Measurements from ENCODE around the gene FCRL5. TPM values are rescaled to one million over a fixed set of nuclear protein-coding genes. Genes with fewer than 3 reads are reported as not detected.

FCRL5 gene
- total RNA-seq, 1 experiment from 2014 or later, result not detected

GRCh38 chr1:157485793-157486192 is 66.5 kb downstream of the FCRL5 start:
- no peaks in the 10 kb centered on the region for H3K36me3 ChIP-seq (ENCODE audit: insufficient read depth, low read length, poor library complexity, severe bottlenecking)
- H3K4me1 ChIP-seq (ENCODE audit: insufficient read depth, low read length, poor library complexity, severe bottlenecking), result no peaks in the 10 kb centered on the region
- BruUV-seq (replicated peaks), result no TSS peak
- no peaks in the 10 kb centered on the region for H3K9me3 ChIP-seq (ENCODE audit: low read depth, low read length, poor library complexity, severe bottlenecking)
- ChIA-PET POLR2A (ENCODE audit: low non-redundant PET) (no interaction called here), CTCF (no interaction called here)
- H3K27ac ChIP-seq (ENCODE audit: low read depth, low read length, poor library complexity, severe bottlenecking), result no peak overlapping the region
- DNase-seq (ENCODE audit: low spot score), result no peak
- H3K27me3 ChIP-seq (replicated peaks; ENCODE audit: insufficient read depth, low read depth, low read length, poor library complexity), result peaks cover 12% of the 10 kb centered on the region
- intact Hi-C loops (cut with micrococcal nuclease; ENCODE audit: unreplicated experiment), result no loop called here
- TF ChIP-seq CTCF (conservative IDR thresholded peaks at IDR 0.05; ENCODE audit: low read depth, low read length) (no peak), EZH2 (IDR thresholded peaks at IDR 0.05; ENCODE audit: borderline replicate concordance, low read depth, low read length, poor library complexity, severe bottlenecking) (no peak)
- H3K4me3 ChIP-seq (ENCODE audit: low read depth, low read length, poor library complexity, severe bottlenecking), result no peak overlapping the region

GRCh38 chr1:157484573-157484972 is 67.7 kb downstream of the FCRL5 start:
- TF ChIP-seq EZH2 (IDR thresholded peaks at IDR 0.05; ENCODE audit: borderline replicate concordance, low read depth, low read length, poor library complexity, severe bottlenecking), result no peak
- no peak for TF ChIP-seq CTCF (conservative IDR thresholded peaks at IDR 0.05; ENCODE audit: low read depth, low read length)
- no peak for DNase-seq (ENCODE audit: low spot score)
- Histone ChIP-seq H3K27ac (ENCODE audit: low read depth, low read length, poor library complexity, severe bottlenecking) (no peak overlapping the region), H3K36me3 (ENCODE audit: insufficient read depth, low read length, poor library complexity, severe bottlenecking) (no peaks in the 10 kb centered on the region), H3K4me3 (ENCODE audit: low read depth, low read length, poor library complexity, severe bottlenecking) (no peak overlapping the region), H3K4me1 (ENCODE audit: insufficient read depth, low read length, poor library complexity, severe bottlenecking) (no peaks in the 10 kb centered on the region), H3K27me3 (replicated peaks; ENCODE audit: insufficient read depth, low read depth, low read length, poor library complexity) (peaks cover 21% of the 10 kb centered on the region), H3K9me3 (ENCODE audit: low read depth, low read length, poor library complexity, severe bottlenecking) (no peaks in the 10 kb centered on the region)
- intact Hi-C loops (cut with micrococcal nuclease; ENCODE audit: unreplicated experiment), result no loop called here
- ChIA-PET CTCF (no interaction called here), POLR2A (ENCODE audit: low non-redundant PET) (no interaction called here)
- BruUV-seq (replicated peaks), result no TSS peak

- DNase-seq (ENCODE audit: low spot score), result no peak
- POLR2A ChIA-PET (ENCODE audit: low non-redundant PET), result no interaction called here
- CTCF ChIA-PET, result no interaction called here
- BruUV-seq (replicated peaks), result no TSS peak
- peaks cover 21% of the 10 kb centered on the region for H3K27me3 ChIP-seq (replicated peaks; ENCODE audit: insufficient read depth, low read depth, low read length, poor library complexity)
- no peak overlapping the region for H3K27ac ChIP-seq (ENCODE audit: low read depth, low read length, poor library complexity, severe bottlenecking)
- intact Hi-C loops (cut with micrococcal nuclease; ENCODE audit: unreplicated experiment), result no loop called here
- H3K4me3 ChIP-seq (ENCODE audit: low read depth, low read length, poor library complexity, severe bottlenecking), result no peak overlapping the region
- no peaks in the 10 kb centered on the region for H3K4me1 ChIP-seq (ENCODE audit: insufficient read depth, low read length, poor library complexity, severe bottlenecking)
- TF ChIP-seq CTCF (conservative IDR thresholded peaks at IDR 0.05; ENCODE audit: low read depth, low read length) (no peak), EZH2 (IDR thresholded peaks at IDR 0.05; ENCODE audit: borderline replicate concordance, low read depth, low read length, poor library complexity, severe bottlenecking) (no peak)
- H3K36me3 ChIP-seq (ENCODE audit: insufficient read depth, low read length, poor library complexity, severe bottlenecking), result no peaks in the 10 kb centered on the region
- no peaks in the 10 kb centered on the region for H3K9me3 ChIP-seq (ENCODE audit: low read depth, low read length, poor library complexity, severe bottlenecking)
These were observed 68.7 kb downstream of the FCRL5 start for GRCh38 chr1:157483635-157484034.
